Keratinocyte (primary cell): Measurements from ENCODE around the gene ZSCAN22. TPM values are rescaled to one million over a fixed set of nuclear protein-coding genes. Genes with fewer than 3 reads are reported as not detected.

Experiments used
- DNase-seq: peaks from one replicate; pipeline ENCODE4 v3.0.0-alpha.2; 2011; ENCODE audit warnings: low read depth, missing footprints, low spot score
- FAIRE-seq: peaks from 2 replicates; lab custom pipeline; 2011; peaks lifted over from hg19 to GRCh38; lab: Jason Lieb, UNC
- H2AFZ ChIP-seq: 2 replicates; pipeline ENCODE4 v1.6.0; 2012; ENCODE audit warnings: low read length, control low read depth, inconsistent platforms; ENCODE audit not compliant: control insufficient read depth
- H3K27ac ChIP-seq: 2 replicates; pipeline ENCODE4 v1.5.1; 2011; ENCODE audit warnings: low read length; ENCODE audit not compliant: control insufficient read depth, insufficient read depth
- H3K27me3 ChIP-seq: 3 replicates; pipeline ENCODE4 v1.6.0; 2011; ENCODE audit warnings: low read length; ENCODE audit not compliant: control insufficient read depth, insufficient read depth; ENCODE audit errors: extremely low read depth
- H3K36me3 ChIP-seq, 2 experiments: 2 replicates in 1 of 2; 3 replicates in 1 of 2; pipeline ENCODE4 v1.5.1; 2011; ENCODE audit warnings: low read length in 2 of 2, mild to moderate bottlenecking in 1 of 2; ENCODE audit not compliant: control insufficient read depth in 2 of 2, insufficient read depth in 2 of 2; ENCODE audit errors: extremely low read depth in 1 of 2
- H3K4me1 ChIP-seq: 3 replicates; pipeline ENCODE4 v1.5.1; 2011; ENCODE audit warnings: low read length; ENCODE audit not compliant: control insufficient read depth, insufficient read depth; ENCODE audit errors: extremely low read depth
- H3K4me2 ChIP-seq: 3 replicates; pipeline ENCODE4 v1.6.0; 2011; ENCODE audit warnings: low read depth, low read length; ENCODE audit not compliant: control insufficient read depth, insufficient read depth; ENCODE audit errors: extremely low read depth
- H3K4me3 ChIP-seq, 3 experiments: fragments of 200-600 bp in 1 of 3; sonication (generic) in 1 of 3; 2 replicates in 2 of 3; 3 replicates in 1 of 3; pipeline ENCODE4 v1.5.1; 2011 to 2016; ENCODE audit warnings: low read length in 3 of 3, mild to moderate bottlenecking in 3 of 3, control low read depth in 2 of 3, inconsistent platforms in 1 of 3, low read depth in 1 of 3, mixed read lengths in 1 of 3, mixed run types in 1 of 3, moderate library complexity in 1 of 3; ENCODE audit not compliant: control insufficient read depth in 2 of 3, insufficient read depth in 2 of 3; ENCODE audit errors: extremely low read depth in 1 of 3
- H3K79me2 ChIP-seq: 2 replicates; pipeline ENCODE4 v1.6.0; 2012; ENCODE audit warnings: low read length; ENCODE audit not compliant: control insufficient read depth, insufficient read depth
- H3K9ac ChIP-seq: 3 replicates; pipeline ENCODE4 v1.6.0; 2011; ENCODE audit warnings: low read length; ENCODE audit not compliant: control insufficient read depth, insufficient read depth; ENCODE audit errors: extremely low read depth
- H3K9me1 ChIP-seq: 3 replicates; pipeline ENCODE4 v1.6.0; 2011; ENCODE audit warnings: low read length; ENCODE audit not compliant: control insufficient read depth, insufficient read depth; ENCODE audit errors: extremely low read depth
- H3K9me3 ChIP-seq: 2 replicates; pipeline ENCODE4 v1.5.1; 2012; ENCODE audit warnings: low read depth, low read length; ENCODE audit not compliant: control insufficient read depth
- H4K20me1 ChIP-seq: 3 replicates; pipeline ENCODE4 v1.6.0; 2011; ENCODE audit warnings: low read length; ENCODE audit not compliant: control insufficient read depth, insufficient read depth; ENCODE audit errors: extremely low read depth
- EZH2 ChIP-seq: IDR thresholded peaks from one replicate; pipeline ENCODE4 v1.6.1; 2012; ENCODE audit warnings: inconsistent platforms, mild to moderate bottlenecking, low read length, moderate library complexity
- dilution Hi-C: fragments of 300-500 bp; cut with MboI; formaldehyde crosslinking; loops from one replicate; pipeline ENCODE4 v1.7.0; 2020; ENCODE audit warnings: low sequenced_read_pairs; ENCODE audit not compliant: extremely low pct_ligation_motif_present
- polyA plus RNA-seq, 5 experiments: library from polyadenylated mRNA; depleted of rRNA in 3 of 5; stranded (reverse) in 3 of 5; stranded (forward) in 1 of 5; unstranded in 1 of 5; fragments of >200 nt; gene quantifications; 1 replicate in 1 of 5; 2 replicates in 3 of 5; 3 replicates in 1 of 5; pipeline versions ENCODE4 v1.2.1 to v1.2.3, GENCODE V29; 2011 to 2012; ENCODE audit warnings: missing spikeins in 2 of 5, low read depth in 1 of 5, low replicate concordance in 1 of 5
- TF ChIP-seq, protein P1 (sequence below), 3 experiments: IDR thresholded peaks in 1 of 3; conservative IDR thresholded peaks in 1 of 3; optimal IDR thresholded peaks in 1 of 3; 2 replicates in 2 of 3; 3 replicates in 1 of 3; pipeline versions ENCODE3 to v1.5.1; 2011; ENCODE audit warnings: low read length in 3 of 3, mild to moderate bottlenecking in 3 of 3, moderate library complexity in 2 of 3, control low read depth in 1 of 3, inconsistent platforms in 1 of 3; ENCODE audit not compliant: insufficient read depth in 2 of 3; ENCODE audit errors: extremely low read depth in 1 of 3

The ZSCAN22 gene
- polyA plus RNA-seq, 1 donor (not counting 4 experiments of a cell fraction or from before 2014, with no cell fraction given) = 2.5 TPM

DNA sequence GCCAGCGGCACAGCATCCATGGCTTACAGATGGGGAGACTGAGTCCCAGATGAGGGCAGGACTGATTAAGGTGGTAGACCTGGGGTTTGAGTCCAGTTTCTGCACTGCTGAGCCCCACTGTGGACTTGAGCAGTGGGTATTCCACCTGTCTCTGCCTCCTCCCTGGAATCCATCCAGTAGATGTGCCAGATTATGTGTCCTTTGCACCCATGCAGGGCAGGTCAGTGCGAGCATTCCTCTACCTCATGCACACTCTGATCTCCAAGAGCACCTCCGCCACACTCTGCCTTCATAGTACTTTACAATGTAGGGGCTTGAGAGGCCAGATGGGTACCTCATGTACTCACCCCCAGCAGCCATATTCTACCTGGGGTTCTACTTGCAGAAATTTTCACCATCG, 10.0 kb downstream of the ZSCAN22 start:
- Histone ChIP-seq H3K79me2 (no peaks in the 10 kb centered on the region), H3K27me3 (no peaks in the 10 kb centered on the region), H3K9ac (no peak overlapping the region), H3K4me3 (no peak overlapping the region), H3K36me3 (peaks cover 12 to 18% of the 10 kb centered on the region in 2 experiments), H3K27ac (no peak overlapping the region), H3K4me2 (no peak overlapping the region), H3K9me1 (no peaks in the 10 kb centered on the region), H4K20me1 (no peaks in the 10 kb centered on the region), H3K9me3 (peaks cover 9% of the 10 kb centered on the region), H3K4me1 (no peaks in the 10 kb centered on the region), H2AFZ (no peak overlapping the region)
- TF ChIP-seq, protein P1, sequence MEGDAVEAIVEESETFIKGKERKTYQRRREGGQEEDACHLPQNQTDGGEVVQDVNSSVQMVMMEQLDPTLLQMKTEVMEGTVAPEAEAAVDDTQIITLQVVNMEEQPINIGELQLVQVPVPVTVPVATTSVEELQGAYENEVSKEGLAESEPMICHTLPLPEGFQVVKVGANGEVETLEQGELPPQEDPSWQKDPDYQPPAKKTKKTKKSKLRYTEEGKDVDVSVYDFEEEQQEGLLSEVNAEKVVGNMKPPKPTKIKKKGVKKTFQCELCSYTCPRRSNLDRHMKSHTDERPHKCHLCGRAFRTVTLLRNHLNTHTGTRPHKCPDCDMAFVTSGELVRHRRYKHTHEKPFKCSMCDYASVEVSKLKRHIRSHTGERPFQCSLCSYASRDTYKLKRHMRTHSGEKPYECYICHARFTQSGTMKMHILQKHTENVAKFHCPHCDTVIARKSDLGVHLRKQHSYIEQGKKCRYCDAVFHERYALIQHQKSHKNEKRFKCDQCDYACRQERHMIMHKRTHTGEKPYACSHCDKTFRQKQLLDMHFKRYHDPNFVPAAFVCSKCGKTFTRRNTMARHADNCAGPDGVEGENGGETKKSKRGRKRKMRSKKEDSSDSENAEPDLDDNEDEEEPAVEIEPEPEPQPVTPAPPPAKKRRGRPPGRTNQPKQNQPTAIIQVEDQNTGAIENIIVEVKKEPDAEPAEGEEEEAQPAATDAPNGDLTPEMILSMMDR (optimal IDR thresholded peaks at IDR 0.05 in 1 of 3, IDR thresholded peaks at IDR 0.05 in 1 of 3, conservative IDR thresholded peaks at IDR 0.05 in 1 of 3; ENCODE audit: extremely low read depth in 1 of 3, insufficient read depth in 2 of 3, low read length in 3 of 3) = no peak
- TF ChIP-seq EZH2 = no peak
- dilution Hi-C loops = no loop called here
- FAIRE-seq = no peak
- DNase-seq = no peak

DNA sequence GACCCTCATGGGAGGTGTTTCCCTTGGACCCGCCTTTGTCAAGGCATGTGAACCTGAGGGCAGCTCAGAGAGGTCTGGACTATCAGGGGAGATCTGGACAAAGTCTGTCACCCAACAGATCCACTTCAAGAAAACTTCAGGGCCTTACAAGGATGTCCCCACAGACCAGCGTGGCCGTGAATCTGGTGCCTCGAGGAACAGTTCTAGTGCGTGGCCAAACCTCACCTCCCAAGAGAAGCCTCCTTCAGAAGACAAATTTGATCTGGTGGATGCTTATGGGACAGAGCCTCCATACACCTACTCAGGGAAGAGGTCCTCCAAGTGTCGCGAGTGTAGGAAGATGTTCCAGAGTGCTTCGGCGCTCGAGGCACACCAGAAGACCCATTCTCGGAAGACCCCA, 11.5 kb downstream of the ZSCAN22 start:
- Histone ChIP-seq H4K20me1 (no peaks in the 10 kb centered on the region), H2AFZ (no peak overlapping the region), H3K36me3 (peaks cover 12 to 18% of the 10 kb centered on the region in 2 experiments), H3K9me3 (peaks cover 9% of the 10 kb centered on the region), H3K4me3 (no peak overlapping the region), H3K4me1 (no peaks in the 10 kb centered on the region), H3K27ac (no peak overlapping the region), H3K9me1 (no peaks in the 10 kb centered on the region), H3K27me3 (no peaks in the 10 kb centered on the region), H3K4me2 (no peak overlapping the region), H3K79me2 (no peaks in the 10 kb centered on the region), H3K9ac (no peak overlapping the region)
- FAIRE-seq (no peak), DNase-seq (no peak)
- no peak for TF ChIP-seq EZH2
- TF ChIP-seq, protein P1 (optimal IDR thresholded peaks at IDR 0.05 in 1 of 3, IDR thresholded peaks at IDR 0.05 in 1 of 3, conservative IDR thresholded peaks at IDR 0.05 in 1 of 3; ENCODE audit: extremely low read depth in 1 of 3, insufficient read depth in 2 of 3, low read length in 3 of 3) = no peak
- dilution Hi-C loops = no loop called here
